NCI-H1092 (cell line): ENCODE data around the gene DARS2.
"Not testable (repeated sequence)": the region's sequence is repeated elsewhere in the genome, so short reads cannot be mapped to it uniquely, and the experiment has no call there.

Experiments
- DNase-seq: peaks from one replicate; lab custom pipeline; 2025; lab: John Stamatoyannopoulos, UW

Gene DARS2

DNA sequence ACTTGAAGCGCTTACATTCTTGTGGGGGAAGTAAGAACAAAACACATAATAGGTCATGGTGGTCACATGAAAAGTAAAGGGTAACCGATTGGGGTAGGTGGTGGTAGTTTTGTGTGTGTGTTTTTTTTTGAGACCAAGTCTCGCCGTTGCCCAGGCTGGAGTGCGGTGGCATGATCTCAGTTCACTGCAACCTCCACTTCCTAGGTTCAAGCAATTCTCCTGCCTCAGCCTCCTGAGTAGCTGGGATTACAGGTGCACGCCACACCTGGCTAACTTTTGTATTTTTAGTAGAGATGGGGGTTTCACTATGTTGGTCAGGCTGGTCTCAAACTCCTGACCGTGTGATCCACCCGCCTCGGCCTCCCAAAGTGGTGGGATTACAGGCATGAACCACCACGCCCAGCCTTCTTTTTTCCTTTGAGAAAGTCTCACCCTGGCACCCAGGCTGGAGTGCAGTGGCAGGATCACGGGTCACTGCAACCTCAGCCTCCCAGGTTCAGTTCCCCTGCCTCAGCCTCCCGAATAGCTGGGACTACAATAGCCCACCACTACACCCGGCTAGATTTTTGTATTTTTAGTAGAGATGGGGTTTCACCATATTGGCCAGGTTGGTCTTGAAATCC, 37.8 kb downstream of the DARS2 start:
- DNase-seq = not testable (repeated sequence)

DNA sequence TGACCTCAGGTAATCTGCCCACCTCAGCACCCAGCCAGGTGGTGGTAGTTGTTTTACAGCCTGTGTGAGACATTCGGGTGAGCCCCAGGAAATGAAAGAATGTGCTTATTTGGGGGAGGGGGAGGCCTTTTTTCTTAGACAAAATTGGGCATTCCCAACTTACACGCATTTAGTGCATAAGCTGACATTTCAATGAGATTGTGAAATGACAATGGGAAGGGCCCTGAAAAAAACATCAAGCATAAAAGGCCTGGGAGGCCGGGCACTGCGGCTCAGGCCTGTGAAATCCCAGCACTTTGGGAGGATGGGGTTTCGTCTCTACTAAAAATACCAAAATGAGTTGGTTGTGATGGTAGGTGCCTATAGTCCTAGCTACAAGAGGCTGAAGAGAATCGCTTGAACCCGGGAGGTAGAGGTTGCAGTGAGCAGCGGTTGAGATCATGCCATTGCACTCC, 38.3 kb downstream of the DARS2 start:
- DNase-seq = no peak

DNA sequence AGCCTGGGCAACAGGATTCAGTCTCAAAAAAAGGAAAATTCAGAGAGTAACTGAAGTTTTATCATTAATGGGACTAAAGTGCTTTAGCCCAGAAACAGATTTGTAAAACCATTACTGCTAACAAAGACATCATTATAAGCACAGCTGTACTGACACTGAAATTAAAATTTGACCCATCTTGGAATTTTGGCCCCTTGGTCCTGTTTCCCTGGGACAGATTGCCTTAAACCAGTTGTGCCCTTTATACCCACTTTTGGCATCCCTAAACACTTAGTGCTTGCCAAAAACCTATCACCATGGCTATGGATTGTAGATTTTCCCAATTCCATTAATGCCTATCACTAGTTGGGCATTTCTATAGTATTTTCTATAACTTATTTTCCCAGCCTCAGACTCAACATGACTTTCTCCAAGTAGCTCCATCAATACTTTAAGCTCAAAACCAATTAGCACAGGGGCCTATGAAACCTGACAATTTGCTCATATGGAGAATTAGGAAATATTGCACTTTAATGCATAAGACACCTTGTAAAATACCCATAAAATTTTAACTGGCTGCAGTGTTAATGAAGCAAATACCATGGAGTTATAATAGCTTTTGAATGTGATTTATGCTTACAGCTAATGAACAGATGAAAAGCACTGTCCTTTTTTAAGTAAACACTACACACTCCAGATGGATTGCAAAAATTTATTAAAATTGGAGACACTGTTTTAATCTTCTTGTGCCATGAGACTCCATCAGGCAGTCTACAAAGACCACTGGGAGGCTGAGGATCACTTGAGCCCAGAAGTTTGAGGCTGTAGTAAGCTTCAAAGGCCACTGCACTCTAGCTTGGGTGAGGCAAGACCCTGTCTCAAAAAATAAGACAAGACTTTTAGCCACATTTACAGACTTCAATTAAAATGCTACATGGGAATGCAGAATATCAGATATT, 39.0 kb downstream of the DARS2 start:
- no peak for DNase-seq

DNA sequence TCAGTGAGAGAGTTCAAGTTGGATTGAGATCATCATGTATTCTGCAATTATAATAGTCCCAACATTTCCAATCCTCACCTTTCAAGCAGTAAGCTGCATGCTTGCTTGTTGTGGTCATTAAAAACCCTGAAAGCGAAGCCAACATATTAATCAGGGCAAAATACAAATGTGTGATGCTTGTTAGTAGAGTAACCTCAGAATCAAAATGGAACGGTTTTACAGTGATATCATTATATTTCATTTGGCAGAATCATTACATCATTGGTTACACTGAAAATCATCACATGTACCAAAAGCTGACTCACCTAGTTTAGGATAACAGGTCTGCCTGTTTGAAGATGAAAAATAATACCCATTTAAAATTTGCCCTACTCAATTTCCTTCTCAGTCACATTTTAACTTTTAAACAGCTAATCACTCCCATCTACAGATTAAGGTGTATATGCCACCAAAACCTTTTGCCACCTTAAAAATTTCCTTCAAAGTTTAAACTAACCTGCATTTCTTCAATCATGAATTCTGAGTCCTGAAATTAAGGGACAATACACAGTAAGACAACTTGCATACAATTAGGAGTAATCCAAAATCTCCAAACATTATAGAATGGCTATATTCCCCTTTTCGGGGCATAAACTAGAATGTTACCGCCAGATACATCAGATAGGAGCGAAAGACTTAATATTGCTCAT, 39.9 kb downstream of the DARS2 start:
- no peak for DNase-seq

DNA sequence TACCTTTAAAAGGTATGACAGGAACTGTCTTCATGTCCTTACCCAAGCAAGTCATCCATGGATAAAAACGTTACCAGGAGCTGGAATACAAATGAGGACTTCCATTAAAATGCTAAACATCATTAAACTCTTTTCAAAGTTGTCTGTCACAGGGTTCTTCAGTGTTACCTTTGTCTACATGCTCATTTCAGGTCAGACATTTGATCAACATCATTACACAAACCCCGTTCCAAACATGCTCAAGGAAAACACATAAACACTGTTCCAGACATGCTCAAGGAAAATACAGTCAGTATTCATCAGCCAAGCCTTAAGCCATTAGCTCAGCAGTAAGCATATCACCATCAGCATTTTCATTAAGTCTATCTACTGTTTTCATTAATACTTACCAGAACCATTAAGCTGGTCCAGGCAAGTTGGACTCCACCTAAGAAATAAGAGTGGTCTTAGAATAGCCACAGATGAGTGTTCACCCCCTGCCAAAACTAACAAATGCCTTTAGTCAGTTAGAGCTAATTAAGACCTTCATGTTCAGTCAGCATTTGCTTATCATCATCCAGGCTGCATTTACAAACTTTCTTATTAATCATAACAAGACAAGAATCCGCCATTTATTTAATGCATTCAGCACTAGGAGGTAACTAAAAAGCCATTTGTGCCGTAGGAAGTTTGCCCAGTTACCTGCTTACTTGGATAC, 41.1 kb downstream of the DARS2 start:
- DNase-seq = no peak

DNA sequence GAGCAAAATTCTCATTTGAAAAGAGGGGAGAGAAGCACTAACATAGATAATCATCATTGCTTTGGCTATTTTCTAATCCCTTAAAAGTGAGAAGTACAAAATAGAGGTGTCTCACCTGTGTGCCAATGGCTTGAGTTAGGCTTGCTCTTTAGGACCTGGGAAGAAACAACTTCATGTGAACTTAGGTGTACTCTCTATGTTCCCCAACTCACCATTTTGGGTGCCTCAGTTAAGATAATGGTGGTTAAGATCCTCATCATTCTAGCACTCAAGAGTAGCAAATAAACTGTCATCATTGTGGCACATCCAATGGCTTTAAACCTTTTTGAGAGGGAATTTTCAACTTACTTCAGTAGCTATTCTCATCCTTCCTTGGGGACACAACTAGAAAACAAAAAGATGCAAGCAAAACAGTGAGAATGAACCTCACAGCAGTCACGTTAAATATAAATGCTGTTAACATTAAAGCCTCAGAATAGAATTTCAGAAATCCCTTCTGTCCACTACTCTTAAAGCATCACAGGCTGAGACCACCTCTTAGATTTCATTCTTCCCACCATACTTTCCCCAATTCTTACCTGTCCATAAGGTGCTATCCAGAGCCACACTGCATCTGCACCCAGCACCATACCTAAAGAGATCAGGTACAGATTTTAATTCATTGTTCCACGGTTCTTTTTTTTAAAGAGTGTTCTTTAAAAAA, 42.1 kb downstream of the DARS2 start:
- no peak for DNase-seq

DNA sequence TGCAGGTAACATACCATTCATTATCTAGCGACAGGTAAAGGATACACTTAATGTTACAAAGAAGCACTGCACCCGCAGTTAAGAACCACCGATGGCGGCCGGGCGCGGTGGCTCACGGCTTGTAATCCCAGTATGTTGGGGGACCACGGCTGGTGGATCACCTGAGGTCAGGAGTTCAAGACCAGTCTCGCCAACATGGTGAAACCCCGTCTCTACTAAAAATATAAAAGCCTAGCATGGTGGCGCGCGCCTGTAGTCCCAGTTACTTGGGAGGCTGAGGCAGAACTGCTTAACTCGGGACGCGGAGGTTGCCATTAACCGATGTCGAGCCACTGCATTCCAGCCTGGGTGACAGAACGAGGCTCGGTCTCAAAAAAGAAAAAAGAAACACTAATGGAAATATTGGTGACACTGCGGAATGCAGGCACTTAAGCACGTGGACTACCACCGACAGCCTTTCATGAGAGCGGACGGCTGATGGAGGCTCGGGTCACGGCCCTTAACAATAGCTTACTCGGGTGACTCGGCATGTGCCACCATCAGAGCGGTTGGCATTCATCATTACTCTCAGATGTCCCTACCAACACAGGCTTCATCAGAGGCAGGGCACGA, 42.8 kb downstream of the DARS2 start:
- no peak for DNase-seq

DNA sequence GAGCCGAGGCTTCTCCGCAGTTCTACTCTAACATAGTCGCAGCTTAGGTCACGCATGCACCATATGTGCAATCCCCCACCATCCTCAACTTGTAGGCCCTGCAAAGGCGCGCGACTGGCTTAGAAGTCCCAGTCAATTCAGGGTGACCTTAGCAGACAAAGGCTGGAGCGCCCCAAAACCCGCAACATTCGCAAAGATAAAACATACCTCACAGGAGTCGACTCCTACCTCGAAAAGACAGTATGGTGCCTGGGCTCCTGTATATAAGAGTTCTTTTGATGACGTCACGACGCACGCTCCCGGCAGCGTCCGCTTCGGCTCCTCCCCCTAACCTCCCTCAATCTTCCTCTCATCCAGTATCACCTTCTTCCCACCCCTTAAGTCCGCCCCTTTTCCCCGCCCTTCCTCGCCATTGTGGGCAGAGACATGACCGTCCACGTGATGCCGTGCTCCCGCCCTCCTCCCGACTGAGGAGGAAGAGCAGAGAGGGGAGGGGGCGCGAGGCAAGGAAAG, 43.3 kb downstream of the DARS2 start, which contains the start of gene GAS5:
Gene GAS5, minus strand, starts transcription at position 237 of the 513 bp plus-strand sequence.
- peak; percentile 100 for DNase-seq

DNA sequence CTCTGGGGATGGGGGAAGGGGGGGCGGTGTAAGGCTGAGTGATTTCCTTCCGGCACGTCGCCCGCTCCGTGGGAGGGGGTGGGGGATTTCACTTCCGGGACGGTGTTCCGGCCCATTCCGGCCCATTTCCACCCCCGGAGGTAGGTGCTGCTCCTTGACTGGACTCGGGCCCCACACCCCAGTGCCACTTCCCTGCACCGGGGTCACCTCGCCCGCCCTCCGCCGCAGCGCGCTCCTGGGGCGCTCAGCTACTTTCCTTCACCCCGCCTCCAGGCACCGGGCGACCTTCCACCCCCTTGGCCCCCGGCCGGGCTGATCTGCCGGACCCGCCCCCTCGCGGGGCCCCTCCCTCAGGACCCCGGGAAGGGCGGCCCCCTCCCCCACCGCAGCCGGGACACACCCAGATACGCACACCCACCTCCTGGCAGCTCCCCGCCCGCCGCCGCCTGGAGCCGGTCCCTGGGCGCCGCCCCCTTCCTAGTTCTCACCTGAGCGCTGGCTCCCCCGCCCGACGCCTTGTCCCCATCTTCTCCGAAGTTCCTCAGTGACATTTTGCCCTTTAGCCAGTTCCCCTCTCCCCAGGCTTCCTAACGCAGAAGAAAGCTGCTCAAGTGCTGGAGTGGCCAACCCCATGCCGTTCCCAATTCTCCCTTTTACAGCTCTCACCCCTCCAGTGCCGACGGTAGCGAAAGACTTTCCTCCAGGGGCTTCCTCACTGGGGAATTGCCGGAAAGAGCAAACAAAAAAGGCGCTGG, 44.0 kb downstream of the DARS2 start, which contains the start of gene ZBTB37:
Gene ZBTB37, plus strand, starts transcription at position 115 of the 755 bp plus-strand sequence. CDS start 1,846 bp downstream, outside the sequence.
- peak; percentile 72 for DNase-seq

DNA sequence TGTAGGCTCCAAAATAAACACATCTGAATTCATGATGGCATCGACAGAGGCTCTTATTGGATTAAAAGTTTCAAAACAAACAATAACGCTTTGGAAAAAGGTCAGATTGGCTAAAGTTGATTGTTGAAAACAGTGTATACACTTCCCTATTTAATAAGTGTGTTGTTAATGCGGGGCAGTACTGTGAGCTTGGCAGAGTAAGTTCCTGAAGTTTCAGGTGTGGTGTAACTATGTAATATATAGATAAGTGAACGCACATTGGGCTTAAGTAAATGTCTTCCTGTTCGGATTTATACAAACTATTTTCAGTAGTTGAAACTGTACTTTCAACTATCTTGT, 44.5 kb downstream of the DARS2 start:
- DNase-seq = no peak

DNA sequence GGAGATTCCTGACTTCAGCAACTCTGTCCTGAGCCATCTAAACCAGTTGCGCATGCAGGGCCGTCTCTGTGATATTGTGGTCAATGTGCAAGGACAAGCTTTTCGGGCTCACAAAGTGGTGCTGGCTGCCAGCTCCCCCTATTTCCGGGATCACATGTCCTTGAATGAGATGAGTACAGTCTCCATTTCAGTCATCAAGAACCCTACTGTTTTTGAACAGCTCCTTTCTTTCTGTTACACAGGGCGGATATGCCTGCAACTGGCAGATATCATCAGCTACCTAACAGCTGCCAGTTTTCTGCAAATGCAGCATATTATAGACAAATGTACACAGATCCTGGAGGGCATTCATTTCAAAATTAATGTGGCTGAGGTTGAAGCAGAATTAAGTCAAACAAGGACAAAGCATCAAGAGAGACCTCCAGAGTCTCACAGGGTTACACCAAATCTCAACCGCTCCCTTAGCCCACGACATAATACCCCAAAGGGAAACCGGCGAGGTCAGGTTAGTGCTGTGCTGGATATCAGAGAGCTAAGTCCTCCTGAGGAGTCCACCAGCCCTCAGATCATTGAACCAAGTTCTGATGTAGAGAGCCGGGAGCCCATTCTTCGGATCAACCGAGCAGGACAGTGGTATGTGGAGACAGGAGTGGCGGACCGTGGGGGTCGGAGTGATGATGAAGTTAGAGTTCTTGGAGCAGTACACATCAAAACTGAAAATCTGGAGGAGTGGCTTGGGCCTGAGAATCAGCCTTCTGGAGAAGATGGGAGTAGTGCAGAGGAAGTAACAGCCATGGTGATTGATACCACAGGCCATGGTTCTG, 46.0 kb downstream of the DARS2 start:
- no peak for DNase-seq

DNA sequence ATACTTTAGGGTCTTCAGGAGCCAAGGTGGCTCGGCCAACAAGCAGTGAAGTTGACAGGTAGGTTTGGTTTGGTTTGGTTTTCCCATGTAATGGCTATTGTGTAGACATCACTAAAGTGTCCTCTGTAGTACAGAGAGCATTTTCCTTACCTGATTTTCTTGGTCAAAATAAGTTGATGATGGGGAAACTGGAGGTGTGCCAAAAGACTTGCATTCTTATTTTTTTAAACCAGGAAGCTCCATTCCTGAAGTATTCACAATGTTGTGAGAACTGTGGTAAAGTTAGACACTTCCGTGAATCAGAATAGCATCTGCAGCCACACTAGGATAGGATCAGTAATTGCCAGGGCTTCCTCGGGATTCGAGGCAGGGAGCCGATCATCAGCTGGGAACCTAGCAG, 46.6 kb downstream of the DARS2 start:
- no peak for DNase-seq

DNA sequence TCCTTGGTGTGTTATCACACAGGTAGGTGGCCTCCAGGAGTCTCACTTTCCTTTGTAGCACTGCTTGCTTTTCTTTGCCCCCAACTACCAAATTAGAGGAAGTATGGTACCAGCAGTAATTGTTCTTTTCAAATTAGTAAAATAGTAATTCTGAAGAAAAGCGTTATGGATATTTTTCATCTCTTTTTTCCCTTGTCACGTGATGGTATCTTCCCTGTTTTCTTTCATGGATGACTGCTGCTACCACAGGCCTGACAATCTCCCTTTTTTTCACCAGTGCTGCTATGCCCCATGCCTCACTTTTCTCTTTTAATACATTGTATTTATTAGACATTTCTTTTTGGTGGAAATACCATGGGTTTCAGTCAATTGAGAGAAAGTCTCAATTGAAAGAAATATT, 47.0 kb downstream of the DARS2 start:
- DNase-seq = no peak

DNA sequence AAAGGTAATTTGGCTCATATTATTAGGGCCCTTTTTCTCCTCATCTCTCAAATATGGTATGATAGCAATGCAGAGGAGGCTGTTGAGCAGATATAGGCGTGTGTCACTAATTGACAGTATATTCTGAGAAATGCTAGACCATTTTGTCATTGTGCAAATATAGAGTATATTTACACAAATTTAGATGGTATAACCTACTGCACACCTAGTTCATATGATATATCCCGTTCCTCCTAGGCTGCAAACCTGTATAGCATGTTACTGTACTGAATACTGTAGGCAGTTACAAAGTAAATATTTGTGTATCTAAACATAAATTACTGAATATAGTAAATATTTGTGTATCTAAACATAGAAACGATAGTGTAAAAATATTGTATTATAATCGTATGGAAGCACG, 52.3 kb downstream of the DARS2 start:
- DNase-seq = no peak

DNA sequence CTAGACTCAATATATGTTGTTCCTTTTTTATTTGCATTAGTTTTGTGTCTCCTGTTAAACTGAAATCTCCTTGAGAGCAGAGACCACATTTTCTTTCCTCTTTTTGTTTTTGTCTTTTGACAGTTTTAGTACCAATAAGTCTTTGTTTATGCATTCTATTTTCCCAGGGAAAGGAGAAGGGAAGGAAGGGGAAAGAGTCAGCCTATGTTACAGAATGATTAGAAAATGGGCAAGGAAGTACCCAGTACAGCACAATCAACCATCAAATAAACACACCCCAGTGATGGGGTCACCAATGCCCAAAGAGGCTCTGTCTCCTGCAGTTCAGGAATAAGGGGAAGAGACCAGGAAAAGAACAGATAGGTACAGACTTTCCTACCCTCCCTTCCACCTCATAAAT, 53.8 kb downstream of the DARS2 start:
- DNase-seq = no peak

DNA sequence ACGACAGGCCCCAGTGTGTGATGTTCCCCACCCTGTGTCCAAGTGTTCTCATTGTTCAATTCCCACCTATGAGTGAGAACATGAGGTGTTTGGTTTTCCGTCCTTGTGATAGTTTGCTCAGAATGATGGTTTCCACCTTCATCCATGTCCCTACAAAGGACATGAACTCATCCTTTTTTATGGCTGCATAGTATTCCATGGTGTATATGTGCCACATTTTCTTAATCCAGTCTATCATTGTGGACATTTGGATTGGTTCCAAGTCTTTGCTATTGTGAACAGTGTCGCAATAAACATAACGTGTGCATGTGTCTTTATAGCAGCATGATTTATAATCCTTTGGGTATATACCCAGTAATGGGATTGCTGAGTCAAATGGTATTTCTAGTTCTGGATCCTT, 56.6 kb downstream of the DARS2 start:
- DNase-seq = not testable (repeated sequence)

DNA sequence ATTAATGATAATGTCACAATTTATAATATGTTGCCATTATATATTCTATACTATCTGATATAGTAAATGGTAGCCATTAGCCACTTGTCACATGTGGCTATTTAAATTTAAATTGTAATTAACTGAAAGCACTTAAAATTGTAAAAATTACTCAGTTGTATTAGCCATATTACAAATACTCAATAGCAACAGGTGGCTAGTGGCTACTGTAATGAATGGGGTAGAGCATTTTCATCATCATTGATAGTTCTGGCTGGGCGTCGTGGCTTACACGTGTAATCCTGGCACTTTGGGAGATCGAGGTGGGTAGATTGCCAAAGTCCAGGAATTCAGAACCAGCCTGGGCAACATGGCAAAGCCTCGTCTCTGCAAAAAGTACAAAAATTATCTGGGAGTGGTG, 60.2 kb downstream of the DARS2 start:
- no peak for DNase-seq

DNA sequence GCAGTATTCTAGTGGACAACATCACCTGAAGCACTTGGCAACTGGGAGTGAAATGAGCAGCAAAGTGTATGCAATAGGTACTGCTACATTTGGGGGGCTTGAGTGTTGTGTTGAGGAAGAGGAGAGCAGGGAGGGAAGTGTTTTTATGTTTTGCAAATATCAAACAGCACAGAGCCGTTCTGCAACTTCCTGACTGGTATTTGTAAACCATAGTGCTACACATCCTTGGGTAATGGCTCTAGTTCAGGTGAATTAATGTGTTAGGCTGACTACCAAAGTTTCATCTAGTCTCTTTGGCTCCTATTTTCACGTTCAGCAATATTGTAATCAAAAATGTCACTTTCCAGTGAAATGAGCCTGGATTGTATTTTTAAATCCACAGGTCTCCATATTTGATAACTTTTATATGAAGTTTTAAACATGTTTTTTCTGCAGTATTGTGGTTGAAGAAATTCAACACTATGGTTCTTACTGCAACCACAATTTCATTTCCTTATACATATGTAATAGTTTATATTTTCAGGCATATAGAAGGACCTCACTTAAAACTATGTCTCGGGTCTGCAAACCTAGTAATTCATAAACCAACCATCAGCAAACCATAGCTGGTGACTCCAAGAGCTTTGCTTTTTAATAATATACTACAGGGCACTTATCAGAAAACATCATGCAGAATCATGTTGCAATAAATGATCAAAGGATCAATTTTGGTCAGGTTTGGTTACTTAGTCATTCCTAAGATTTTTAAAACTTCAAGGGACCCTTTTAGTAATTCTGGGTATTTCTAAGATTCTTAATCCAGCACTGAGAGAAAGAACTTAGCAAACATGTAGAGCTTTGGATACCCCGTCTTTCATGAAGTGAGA, 62.5 kb downstream of the DARS2 start:
- no peak for DNase-seq
